ENCODE data around the gene PJA2.

- TF ChIP-seq CTCF (IDR thresholded peaks at IDR 0.05; ENCODE audit: extremely low read depth in 1 of 2, insufficient read depth in 1 of 2, low read depth in 1 of 2, low read length in 2 of 2), result no peak
- TF ChIP-seq EZH2 (IDR thresholded peaks at IDR 0.05; ENCODE audit: borderline replicate concordance, low read depth, low read length, severe bottlenecking), result no peak
- no peak for TF ChIP-seq POLR2A (IDR thresholded peaks at IDR 0.05; ENCODE audit: low read depth, low read length)
- TF ChIP-seq POLR2AphosphoS5 (IDR thresholded peaks at IDR 0.05; ENCODE audit: insufficient read depth, low read depth, low read length), result no peak
- no peak for TF ChIP-seq MAX (IDR thresholded peaks at IDR 0.05; ENCODE audit: insufficient read depth, insufficient read length)
- no peak for TF ChIP-seq GATA2 (IDR thresholded peaks at IDR 0.05; ENCODE audit: insufficient read depth, insufficient read length, low read depth, low read length)
- TF ChIP-seq FOS (IDR thresholded peaks at IDR 0.05; ENCODE audit: borderline replicate concordance, insufficient read depth, low read length), result no peak
- TF ChIP-seq JUN (IDR thresholded peaks at IDR 0.05; ENCODE audit: borderline replicate concordance, insufficient read depth, insufficient read length, low read depth), result no peak
These were observed 44.1 kb downstream of the PJA2 start for GRCh38 chr5:109365653-109366052.

All from endothelial cell of umbilical vein (primary cell).